Measurements from ENCODE around the gene NRN1. TPM values are rescaled to one million over a fixed set of nuclear protein-coding genes. Genes with fewer than 3 reads are reported as not detected.
"Not testable (repeated sequence)": the region's sequence is repeated elsewhere in the genome, so short reads cannot be mapped to it uniquely, and the experiment has no call there.

NRN1 gene
- total RNA-seq, 1 experiment from 2014 or later = not detected

DNA sequence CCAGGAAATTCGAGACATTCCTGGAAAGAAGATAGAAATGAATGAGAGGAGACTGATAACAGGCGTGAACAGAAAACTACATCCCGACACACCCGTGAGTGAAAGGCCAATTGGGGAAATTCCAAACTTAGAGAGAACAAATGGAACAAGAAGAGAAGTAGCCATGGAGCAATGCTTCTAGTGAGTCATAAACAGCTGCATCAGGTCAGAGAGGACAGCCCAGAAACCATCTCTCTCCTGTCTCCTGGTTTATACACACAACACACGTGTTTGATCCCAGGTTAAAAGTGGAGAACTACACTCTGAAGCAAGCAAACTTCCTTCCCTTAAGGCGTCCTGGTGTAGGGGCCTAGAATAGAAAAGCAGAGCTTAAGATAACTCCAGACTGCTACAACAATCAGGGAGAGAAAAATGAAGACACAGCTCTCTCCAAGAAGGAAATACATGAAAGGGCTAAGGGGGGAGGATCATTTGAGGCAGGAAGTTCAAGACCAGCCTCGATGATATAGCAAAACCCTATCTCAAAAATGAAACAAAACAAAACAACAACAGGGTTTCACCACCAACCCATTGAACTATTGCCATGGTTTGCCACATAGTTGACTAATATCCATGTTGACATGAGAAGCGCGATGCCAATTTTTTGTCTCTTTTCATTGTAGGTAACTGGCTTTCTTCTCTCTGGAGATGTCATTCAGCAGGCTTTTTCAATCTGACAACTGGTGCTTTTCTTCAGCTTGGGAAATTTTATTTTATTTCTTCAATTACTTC, 26.9 kb downstream of the NRN1 start:
- no peak for DNase-seq
- no peaks in the 10 kb centered on the region for H3K36me3 ChIP-seq (replicated peaks; ENCODE audit: control insufficient read depth, insufficient read depth, low read length)
- no peak overlapping the region for H3K4me3 ChIP-seq (ENCODE audit: insufficient read depth, low read depth, low read length)
- H3K27me3 ChIP-seq (ENCODE audit: control insufficient read depth, insufficient read depth, low read length) = peaks cover 2% of the 10 kb centered on the region; the same call in 1 of the 2 replicates

DNA sequence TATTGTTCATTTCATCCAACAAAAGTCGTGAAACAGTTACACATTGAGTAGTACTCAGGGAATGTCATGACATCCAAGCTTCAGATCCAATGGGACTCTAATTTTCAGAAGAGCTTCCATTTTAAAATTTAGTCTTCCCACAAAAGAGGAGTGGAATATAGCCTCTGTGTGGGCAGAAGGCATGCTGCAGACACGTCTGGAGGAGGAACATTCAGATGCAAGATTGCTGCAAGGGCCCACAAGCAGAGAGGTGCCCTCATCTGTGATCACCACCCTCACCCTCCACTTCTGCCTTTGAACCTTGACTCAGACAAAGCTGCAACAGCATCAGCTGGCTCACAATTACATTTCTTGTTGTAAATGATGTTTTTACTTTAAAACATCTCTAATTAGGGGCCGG, 29.9 kb downstream of the NRN1 start:
- no peak for DNase-seq
- Histone ChIP-seq H3K36me3 (replicated peaks; ENCODE audit: control insufficient read depth, insufficient read depth, low read length) (no peaks in the 10 kb centered on the region), H3K4me3 (ENCODE audit: insufficient read depth, low read depth, low read length) (no peak overlapping the region), H3K27me3 (ENCODE audit: control insufficient read depth, insufficient read depth, low read length) (no peaks in the 10 kb centered on the region)

DNA sequence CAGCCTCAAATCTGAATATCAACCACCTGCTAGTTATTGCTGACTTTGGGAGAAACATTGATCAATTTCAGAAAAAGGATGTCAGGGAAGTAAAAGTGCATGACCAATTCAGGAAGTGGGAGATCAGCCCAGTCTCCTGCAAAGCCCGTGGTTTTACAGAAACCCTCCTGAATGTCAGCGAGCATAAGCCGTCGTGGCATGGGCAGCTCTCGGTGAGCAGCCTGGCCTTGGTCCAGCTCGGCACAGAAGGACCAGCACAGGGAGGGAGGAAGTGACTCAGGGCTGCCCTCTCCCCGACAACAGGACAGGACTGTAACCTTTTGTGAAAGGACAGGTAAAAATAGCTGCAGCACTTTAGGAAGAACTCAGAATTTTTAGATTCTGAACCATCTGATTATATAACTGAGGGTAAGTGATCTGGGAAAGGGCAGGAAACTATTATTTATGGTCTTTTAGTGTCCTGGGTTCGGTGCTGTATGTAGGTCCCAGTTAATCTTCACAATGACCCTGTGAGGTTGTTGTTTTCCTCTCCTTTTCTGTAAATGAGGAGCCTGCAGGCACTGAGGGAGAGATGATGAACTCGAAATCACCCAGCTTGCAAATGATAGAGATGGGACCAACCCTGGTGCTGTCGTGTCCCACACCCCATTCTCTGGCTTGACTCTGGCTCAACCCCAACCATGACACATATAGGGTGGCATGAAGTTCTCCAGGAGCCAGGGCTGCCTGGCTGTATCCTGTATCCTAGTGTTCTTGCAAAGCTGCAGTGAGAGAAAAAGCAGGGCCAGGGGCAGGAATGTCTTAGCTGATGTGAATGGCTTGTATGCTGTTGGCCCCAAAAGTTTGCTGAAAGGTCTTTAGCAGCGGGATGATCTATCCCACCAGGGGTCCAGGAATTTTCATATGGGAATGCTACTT, 37.6 kb downstream of the NRN1 start:
- Histone ChIP-seq H3K4me3 (ENCODE audit: insufficient read depth, low read depth, low read length) (no peak overlapping the region), H3K27me3 (ENCODE audit: control insufficient read depth, insufficient read depth, low read length) (no peaks in the 10 kb centered on the region), H3K36me3 (replicated peaks; ENCODE audit: control insufficient read depth, insufficient read depth, low read length) (no peaks in the 10 kb centered on the region)
- DNase-seq = peak; percentile 37

DNA sequence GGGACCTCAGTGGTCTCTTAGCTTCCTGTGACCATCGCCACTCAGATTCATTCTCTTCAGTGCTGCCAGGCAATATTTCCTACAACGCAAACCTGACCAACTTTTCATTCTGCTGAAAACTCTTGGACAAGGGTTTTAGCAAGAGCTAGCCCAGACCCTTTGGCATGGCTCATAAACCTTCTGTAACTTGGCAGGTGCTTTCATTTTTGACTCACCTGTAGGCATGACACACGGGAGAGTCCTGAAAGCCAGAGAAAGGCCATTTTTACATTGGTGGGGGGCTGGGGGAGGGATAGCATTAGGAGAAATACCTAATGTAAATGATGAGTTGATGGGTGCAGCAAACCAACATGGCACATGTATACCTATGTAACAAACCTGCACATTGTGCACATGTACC, 38.7 kb downstream of the NRN1 start:
- not testable (repeated sequence) for H3K27me3 ChIP-seq (ENCODE audit: control insufficient read depth, insufficient read depth, low read length); DNase-seq; H3K4me3 ChIP-seq (ENCODE audit: insufficient read depth, low read depth, low read length); H3K36me3 ChIP-seq (replicated peaks; ENCODE audit: control insufficient read depth, insufficient read depth, low read length)

DNA sequence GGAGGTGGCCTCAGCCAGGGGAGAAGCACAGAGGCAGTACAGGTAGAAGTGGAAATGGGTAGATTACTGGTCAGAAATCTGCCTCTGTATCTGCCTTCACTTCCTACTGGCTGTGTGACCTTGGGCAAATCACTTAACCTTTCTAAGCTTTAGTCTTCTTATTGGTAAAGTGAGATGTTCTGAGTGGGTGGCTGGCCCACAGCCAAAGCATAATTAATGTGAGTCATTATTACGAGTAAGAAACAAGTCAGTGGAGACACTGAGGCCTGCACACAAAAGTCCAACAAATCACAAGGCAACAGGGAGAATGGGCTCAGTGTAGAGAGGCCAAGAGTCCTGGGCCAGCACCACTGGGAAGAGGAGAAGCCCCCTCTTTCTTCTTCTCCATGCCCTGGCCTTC, 39.1 kb downstream of the NRN1 start:
- H3K4me3 ChIP-seq (ENCODE audit: insufficient read depth, low read depth, low read length) = no peak overlapping the region
- H3K36me3 ChIP-seq (replicated peaks; ENCODE audit: control insufficient read depth, insufficient read depth, low read length) = no peaks in the 10 kb centered on the region
- no peak for DNase-seq
- no peaks in the 10 kb centered on the region for H3K27me3 ChIP-seq (ENCODE audit: control insufficient read depth, insufficient read depth, low read length)

DNA sequence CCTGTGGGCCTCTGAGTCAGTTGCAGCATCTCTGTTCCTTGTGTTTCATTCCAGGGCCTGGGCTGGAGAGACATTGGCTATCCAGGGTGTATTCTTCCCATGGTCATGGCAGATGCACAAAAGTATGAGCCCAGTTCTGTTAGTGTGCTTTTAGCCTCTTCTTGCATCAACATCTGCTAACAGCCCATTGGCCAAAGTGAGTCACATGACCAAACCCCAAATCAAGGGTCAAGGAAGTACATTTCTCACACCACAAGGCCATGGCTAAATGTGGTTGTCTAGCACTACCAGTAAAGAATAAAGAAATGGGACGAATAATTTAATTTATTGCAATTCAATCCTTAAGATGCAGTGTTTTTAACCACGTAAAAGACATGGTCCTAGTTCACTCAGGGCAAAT, 43.9 kb downstream of the NRN1 start:
- H3K27me3 ChIP-seq (ENCODE audit: control insufficient read depth, insufficient read depth, low read length) = 0 out of 2 replicates have a peak, but pooled peaks cover 1% of the 10 kb centered on the region
- no peaks in the 10 kb centered on the region for H3K36me3 ChIP-seq (replicated peaks; ENCODE audit: control insufficient read depth, insufficient read depth, low read length)
- no peak for DNase-seq
- no peak overlapping the region for H3K4me3 ChIP-seq (ENCODE audit: insufficient read depth, low read depth, low read length)

DNA sequence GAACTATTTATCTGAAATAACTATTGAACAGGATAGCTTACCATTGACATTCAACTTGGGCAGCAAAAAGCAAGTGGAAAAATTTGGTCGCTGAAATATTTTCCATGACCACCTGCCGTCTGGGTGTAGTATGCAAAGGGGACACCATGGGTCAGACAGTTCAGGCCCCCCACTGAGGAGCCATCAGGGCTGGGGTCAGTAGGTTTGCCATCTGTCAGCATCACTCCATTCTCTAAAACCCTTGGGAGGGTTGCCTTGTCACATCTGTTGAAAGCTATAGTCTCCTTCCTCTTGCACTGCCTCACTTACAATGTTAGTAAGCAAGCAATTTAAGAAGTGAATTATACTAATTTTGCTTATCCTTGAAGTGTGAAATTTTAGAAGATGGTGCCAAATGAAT, 44.9 kb downstream of the NRN1 start:
- no peak for DNase-seq
- H3K27me3 ChIP-seq (ENCODE audit: control insufficient read depth, insufficient read depth, low read length) = 0 out of 2 replicates have a peak, but pooled peaks cover 1% of the 10 kb centered on the region
- H3K4me3 ChIP-seq (ENCODE audit: insufficient read depth, low read depth, low read length) = no peak overlapping the region
- no peaks in the 10 kb centered on the region for H3K36me3 ChIP-seq (replicated peaks; ENCODE audit: control insufficient read depth, insufficient read depth, low read length)

DNA sequence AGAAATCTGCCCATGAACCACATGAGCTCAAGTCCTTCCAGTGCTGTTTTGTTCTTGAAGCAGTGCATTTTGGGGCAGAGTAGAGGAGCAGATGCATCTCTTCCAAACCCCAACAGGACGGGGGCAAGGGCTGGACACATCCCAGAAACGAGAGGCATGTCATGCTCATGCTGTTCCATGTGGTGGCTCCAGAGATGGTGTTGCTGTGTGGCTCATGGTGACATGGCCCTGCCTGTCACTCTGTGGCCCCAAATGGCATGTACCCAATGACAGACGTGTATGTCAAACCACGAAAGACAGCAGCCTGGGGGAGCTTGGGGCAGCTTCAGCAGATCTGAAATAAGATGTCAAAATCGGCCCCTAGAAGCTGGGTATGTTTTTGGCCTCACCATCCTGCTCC, 46.3 kb downstream of the NRN1 start:
- 0 out of 2 replicates have a peak, but pooled peaks cover 1% of the 10 kb centered on the region for H3K27me3 ChIP-seq (ENCODE audit: control insufficient read depth, insufficient read depth, low read length)

DNA sequence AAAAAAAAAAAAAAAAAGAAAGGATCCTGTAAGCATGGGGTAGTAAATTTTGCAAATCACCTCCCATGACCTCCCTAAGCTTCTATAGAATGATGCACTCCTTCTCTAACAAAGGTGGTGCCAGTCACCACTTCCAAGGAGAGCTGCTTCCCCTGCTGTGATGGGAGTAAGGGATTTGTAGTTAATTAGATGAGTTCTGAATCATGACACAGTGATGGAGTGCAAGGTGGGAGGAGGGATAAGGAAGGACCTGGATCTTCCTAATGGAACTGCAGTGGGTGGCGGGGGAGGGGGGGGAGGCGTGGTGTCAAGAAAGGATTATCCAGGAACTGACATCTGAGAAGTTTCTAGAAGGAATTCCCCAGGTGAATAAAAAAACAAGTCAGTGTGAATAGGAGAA, 47.8 kb downstream of the NRN1 start:
- H3K36me3 ChIP-seq (replicated peaks; ENCODE audit: control insufficient read depth, insufficient read depth, low read length) = no peaks in the 10 kb centered on the region
- DNase-seq = no peak
- H3K27me3 ChIP-seq (ENCODE audit: control insufficient read depth, insufficient read depth, low read length) = 0 out of 2 replicates have a peak, but pooled peaks cover 1% of the 10 kb centered on the region
- no peak overlapping the region for H3K4me3 ChIP-seq (ENCODE audit: insufficient read depth, low read depth, low read length)

More for the DNA sequence above, 46.3 kb downstream of the NRN1 start:
- Histone ChIP-seq H3K36me3 (replicated peaks; ENCODE audit: control insufficient read depth, insufficient read depth, low read length) (no peaks in the 10 kb centered on the region), H3K4me3 (ENCODE audit: insufficient read depth, low read depth, low read length) (no peak overlapping the region)
- no peak for DNase-seq

DNA sequence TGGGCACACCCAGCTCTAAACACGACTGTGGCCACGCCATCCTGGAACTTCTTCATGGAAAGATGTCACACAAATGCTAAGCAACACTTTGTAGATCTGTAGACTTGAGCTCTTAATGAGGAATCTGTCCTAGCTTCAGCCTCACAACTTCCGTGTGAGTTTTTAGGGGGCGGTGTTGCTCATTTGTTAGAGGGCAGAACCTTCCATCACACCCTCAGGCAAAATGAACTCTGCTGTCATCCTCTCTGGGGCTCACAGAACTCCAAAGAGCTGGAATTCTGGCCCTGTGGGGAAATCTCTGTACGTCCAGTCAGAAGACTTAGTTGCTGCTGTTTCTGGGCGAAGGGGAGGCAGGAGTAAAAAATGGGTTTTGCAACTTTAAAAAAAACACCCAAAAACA, 49.8 kb downstream of the NRN1 start:
- DNase-seq = no peak
- 0 out of 2 replicates have a peak, but pooled peaks cover 1% of the 10 kb centered on the region for H3K27me3 ChIP-seq (ENCODE audit: control insufficient read depth, insufficient read depth, low read length)
- no peak overlapping the region for H3K4me3 ChIP-seq (ENCODE audit: insufficient read depth, low read depth, low read length)
- no peaks in the 10 kb centered on the region for H3K36me3 ChIP-seq (replicated peaks; ENCODE audit: control insufficient read depth, insufficient read depth, low read length)

DNA sequence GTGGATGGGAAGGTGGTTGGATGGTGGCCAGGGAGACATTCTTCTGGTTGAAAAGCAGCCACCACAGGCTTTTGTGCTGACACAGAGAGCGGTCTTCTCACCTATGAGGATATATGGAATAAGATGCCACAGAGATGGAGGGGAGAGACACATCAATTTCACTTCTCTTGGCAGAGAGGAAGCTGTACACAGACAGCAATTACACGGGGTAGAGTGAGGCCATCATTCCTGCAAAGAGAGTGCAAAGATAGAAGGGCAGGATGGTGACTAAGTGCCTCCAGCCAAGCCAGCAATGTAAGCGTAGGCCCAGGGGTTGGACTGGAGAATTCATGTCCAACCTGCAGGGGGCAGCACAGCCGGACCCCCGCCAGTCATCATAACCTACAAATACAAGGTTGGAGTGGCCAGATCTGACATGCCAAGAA, 56.4 kb downstream of the NRN1 start:
- DNase-seq = peak; percentile 61
- Histone ChIP-seq H3K36me3 (replicated peaks; ENCODE audit: control insufficient read depth, insufficient read depth, low read length) (no peaks in the 10 kb centered on the region), H3K4me3 (ENCODE audit: insufficient read depth, low read depth, low read length) (no peak overlapping the region)

More for the DNA sequence above, 56.4 kb downstream of the NRN1 start:
- H3K27me3 ChIP-seq (ENCODE audit: control insufficient read depth, insufficient read depth, low read length) = no peaks in the 10 kb centered on the region
